PC-3 (cell line): ENCODE results near the gene MAPKAP1. TPM values are rescaled to one million over a fixed set of nuclear protein-coding genes. Genes with fewer than 3 reads are reported as not detected.

Experiments
- ATAC-seq: fragments of 200-7000 bp; cut with Tn5 transposase; 2 replicates; pipeline ENCODE4 v1.9.1; 2020; ENCODE audit warnings: mild to moderate bottlenecking, moderate library complexity
- BruUV-seq: library from RNA; stranded (reverse); fragments of 400-500 nt; replicated peaks from 2 replicates; lab custom pipeline; 2021; lab: Mats Ljungman, UMichigan
- CTCF ChIA-PET: fragments of 300-600 bp; sonication (Branson Sonifier 250); formaldehyde crosslinking; loops from one replicate; lab custom pipeline; 2022; ENCODE audit warnings: antibody characterized with exemption; lab: Charles Lee
- POLR2A ChIA-PET: fragments of 300-600 bp; sonication (Branson Sonifier 250); formaldehyde crosslinking; loops from one replicate; lab custom pipeline; 2022; ENCODE audit warnings: antibody characterized with exemption; ENCODE audit not compliant: unreplicated experiment; lab: Charles Lee
- DNase-seq: peaks from one replicate; pipeline ENCODE4 v3.0.0-alpha.2; 2015
- H2AFZ ChIP-seq: fragments of 300-600 bp; sonication (generic); 2 replicates; pipeline ENCODE4 v1.6.0; 2016; ENCODE audit warnings: antibody characterized with exemption, low read length
- H3F3A ChIP-seq: fragments of 300-600 bp; sonication (generic); one replicate; pipeline ENCODE4 v1.6.0; 2017; ENCODE audit warnings: antibody characterized with exemption, low read length, control low read depth, mild to moderate bottlenecking; ENCODE audit not compliant: unreplicated experiment
- H3K27ac ChIP-seq: fragments of 300-600 bp; sonication (generic); 2 replicates; pipeline ENCODE4 v1.5.1; 2016; ENCODE audit warnings: mild to moderate bottlenecking, low read length
- H3K27me3 ChIP-seq: fragments of 300-600 bp; sonication (generic); 2 replicates; pipeline ENCODE4 v1.6.1; 2016; ENCODE audit warnings: low read length, mixed read lengths
- H3K36me3 ChIP-seq: fragments of 300-600 bp; sonication (generic); 2 replicates; pipeline ENCODE4 v1.6.1; 2016; ENCODE audit warnings: low read depth, mixed run types, low read length, mixed read lengths
- H3K4me1 ChIP-seq: fragments of 300-600 bp; sonication (generic); 2 replicates; pipeline ENCODE4 v1.5.1; 2016; ENCODE audit warnings: low read length; ENCODE audit not compliant: insufficient read depth
- H3K4me2 ChIP-seq: fragments of 300-600 bp; sonication (generic); 2 replicates; pipeline ENCODE4 v1.6.0; 2016; ENCODE audit warnings: low read length
- H3K4me3 ChIP-seq: fragments of 300-600 bp; sonication (generic); 2 replicates; pipeline ENCODE4 v1.5.1; 2016; ENCODE audit warnings: mild to moderate bottlenecking, low read length, mixed read lengths
- H3K79me2 ChIP-seq: fragments of 300-600 bp; sonication (generic); 2 replicates; pipeline ENCODE4 v1.6.1; 2017; ENCODE audit warnings: low read length, mixed read lengths
- H3K9ac ChIP-seq: fragments of 300-600 bp; sonication (generic); 2 replicates; pipeline ENCODE4 v1.6.0; 2016; ENCODE audit warnings: mild to moderate bottlenecking, low read length
- H3K9me2 ChIP-seq: fragments of 300-600 bp; sonication (generic); replicated peaks from 2 replicates; pipeline ENCODE4 v1.6.1; 2016; ENCODE audit warnings: mixed run types, low read length, mixed read lengths
- H3K9me3 ChIP-seq: fragments of 300-600 bp; sonication (generic); 2 replicates; pipeline ENCODE4 v1.6.1; 2016; ENCODE audit warnings: low read length, mixed read lengths
- H4K20me1 ChIP-seq: fragments of 300-600 bp; sonication (generic); 2 replicates; pipeline ENCODE4 v1.6.1; 2016; ENCODE audit warnings: low read length, mixed read lengths
- EZH2 ChIP-seq: fragments of 300-600 bp; sonication (generic); IDR thresholded peaks from one replicate; pipeline ENCODE4 v1.6.1; 2017; ENCODE audit warnings: antibody characterized with exemption, mild to moderate bottlenecking, low read length; ENCODE audit not compliant: unreplicated experiment
- EZH2phosphoT487 ChIP-seq: fragments of 300-600 bp; sonication (generic); IDR thresholded peaks from 2 replicates; pipeline ENCODE4 v1.6.1; 2018; ENCODE audit warnings: mild to moderate bottlenecking, antibody characterized with exemption, low read length, borderline replicate concordance
- intact Hi-C: fragments of 100-400 bp; cut with micrococcal nuclease; formaldehyde crosslinking; loops from 2 replicates; pipeline ENCODE4 v1.9.0; 2023
- total RNA-seq: library from RNA; depleted of rRNA; stranded (reverse); fragments of >200 nt; gene quantifications from 2 replicates; pipeline ENCODE4 v1.2.3, GENCODE V29; 2014
- TF ChIP-seq, protein P1 (sequence below): fragments of 300-600 bp; sonication (generic); conservative IDR thresholded peaks from 2 replicates; pipeline ENCODE4 v1.5.1; 2017; ENCODE audit warnings: antibody characterized with exemption, low read depth, mild to moderate bottlenecking, low read length

The MAPKAP1 gene
- total RNA-seq, 1 experiment from 2014 or later = 128 TPM

DNA sequence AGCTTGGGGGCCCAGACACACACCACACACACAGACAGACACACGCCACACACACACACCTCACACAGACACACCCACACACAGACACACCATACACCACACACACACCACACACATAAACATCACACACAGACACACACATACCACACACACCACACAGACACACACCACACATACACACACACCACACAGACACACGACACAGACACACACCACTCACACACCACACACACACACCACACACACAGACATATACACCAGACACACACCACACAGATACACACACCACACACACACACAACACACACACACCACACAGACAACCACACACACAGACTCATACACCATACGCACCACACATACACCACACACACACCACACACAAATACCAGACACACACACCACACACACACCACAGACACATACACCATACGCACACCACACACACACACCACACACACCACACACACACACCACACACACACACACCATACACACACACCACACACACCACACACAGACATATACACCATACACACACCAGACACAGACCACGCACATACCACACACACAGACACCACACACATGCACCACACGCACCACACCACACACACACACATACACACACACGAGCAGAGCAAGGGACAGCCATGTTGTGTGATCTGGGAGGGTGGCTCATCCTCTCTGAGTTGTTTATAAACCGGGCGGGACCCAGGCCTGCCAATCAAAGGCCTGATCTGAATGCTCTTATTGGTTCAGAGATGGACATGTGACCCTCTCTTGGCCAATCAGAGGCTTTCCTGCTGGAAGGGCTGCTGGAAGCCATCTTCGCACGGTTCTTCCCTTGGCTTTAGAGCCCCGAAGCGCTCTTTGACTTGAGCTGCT is 297.1 kb downstream of the MAPKAP1 start:
- Histone ChIP-seq H3K4me3 (no peak overlapping the region), H3K9ac (no peak overlapping the region), H3K4me2 (no peak overlapping the region), H3F3A (no peaks in the 10 kb centered on the region), H3K27ac (no peak overlapping the region), H2AFZ (no peak overlapping the region), H3K9me2 (no peaks in the 10 kb centered on the region), H3K36me3 (no peaks in the 10 kb centered on the region), H3K79me2 (no peaks in the 10 kb centered on the region), H3K9me3 (no peaks in the 10 kb centered on the region), H3K4me1 (peaks cover 8% of the 10 kb centered on the region), H4K20me1 (no peaks in the 10 kb centered on the region), H3K27me3 (no peaks in the 10 kb centered on the region)
- DNase-seq = peak; percentile 36
- POLR2A ChIA-PET = no interaction called here
- BruUV-seq = no TSS peak
- no peak for ATAC-seq
- TF ChIP-seq EZH2phosphoT487 (no peak), EZH2 (no peak)
- TF ChIP-seq, protein P1, sequence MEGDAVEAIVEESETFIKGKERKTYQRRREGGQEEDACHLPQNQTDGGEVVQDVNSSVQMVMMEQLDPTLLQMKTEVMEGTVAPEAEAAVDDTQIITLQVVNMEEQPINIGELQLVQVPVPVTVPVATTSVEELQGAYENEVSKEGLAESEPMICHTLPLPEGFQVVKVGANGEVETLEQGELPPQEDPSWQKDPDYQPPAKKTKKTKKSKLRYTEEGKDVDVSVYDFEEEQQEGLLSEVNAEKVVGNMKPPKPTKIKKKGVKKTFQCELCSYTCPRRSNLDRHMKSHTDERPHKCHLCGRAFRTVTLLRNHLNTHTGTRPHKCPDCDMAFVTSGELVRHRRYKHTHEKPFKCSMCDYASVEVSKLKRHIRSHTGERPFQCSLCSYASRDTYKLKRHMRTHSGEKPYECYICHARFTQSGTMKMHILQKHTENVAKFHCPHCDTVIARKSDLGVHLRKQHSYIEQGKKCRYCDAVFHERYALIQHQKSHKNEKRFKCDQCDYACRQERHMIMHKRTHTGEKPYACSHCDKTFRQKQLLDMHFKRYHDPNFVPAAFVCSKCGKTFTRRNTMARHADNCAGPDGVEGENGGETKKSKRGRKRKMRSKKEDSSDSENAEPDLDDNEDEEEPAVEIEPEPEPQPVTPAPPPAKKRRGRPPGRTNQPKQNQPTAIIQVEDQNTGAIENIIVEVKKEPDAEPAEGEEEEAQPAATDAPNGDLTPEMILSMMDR = no peak
- intact Hi-C loops = loop anchor here (10.0 kb wide), 1 partner anchor 815 kb away; no protein-coding TSS in a partner anchor
- CTCF ChIA-PET = no interaction called here

GRCh38 chr9:125409217-125409636 is 297.8 kb downstream of the MAPKAP1 start:
- Histone ChIP-seq H3K4me3 (no peak overlapping the region), H3K36me3 (no peaks in the 10 kb centered on the region), H3K9me3 (no peaks in the 10 kb centered on the region), H3K27me3 (no peaks in the 10 kb centered on the region), H3K4me1 (peaks cover 8% of the 10 kb centered on the region), H3K27ac (no peak overlapping the region), H3K9me2 (no peaks in the 10 kb centered on the region), H3K4me2 (no peak overlapping the region), H4K20me1 (no peaks in the 10 kb centered on the region), H3K79me2 (no peaks in the 10 kb centered on the region), H3F3A (no peaks in the 10 kb centered on the region), H3K9ac (no peak overlapping the region), H2AFZ (no peak overlapping the region)
- ChIA-PET POLR2A (no interaction called here), CTCF (no interaction called here)
- ATAC-seq = no peak
- BruUV-seq = no TSS peak
- intact Hi-C loops = loop anchor here (10.0 kb wide), 1 partner anchor 816 kb away; no protein-coding TSS in a partner anchor
- TF ChIP-seq, protein P1 = no peak
- TF ChIP-seq EZH2 (no peak), EZH2phosphoT487 (no peak)
- DNase-seq = no peak
